K562 (cell line): Measurements from ENCODE around the gene SHANK1. TPM values are rescaled to one million over a fixed set of nuclear protein-coding genes. Genes with fewer than 3 reads are reported as not detected.

ENCODE experiments used
- ATF6 ChIP-seq: sonication (generic); formaldehyde crosslinking; IDR thresholded peaks from 2 replicates; pipeline ENCODE4 v1.4.0; 2020; ENCODE audit warnings: mild to moderate bottlenecking, missing genetic modification reagents
- CTCF ChIP-seq, 3 experiments: IDR thresholded peaks in 2 of 3; conservative IDR thresholded peaks in 1 of 3; 2 replicates each; pipeline ENCODE4 v1.5.1; 2011 to 2012; ENCODE audit warnings: low read length in 3 of 3, mild to moderate bottlenecking in 3 of 3, control low read depth in 2 of 3, improper control_type of control experiment in 1 of 3, inconsistent platforms in 1 of 3, low read depth in 1 of 3, mixed read lengths in 1 of 3, moderate library complexity in 1 of 3; ENCODE audit not compliant: insufficient read depth in 2 of 3
- CTCFL ChIP-seq: IDR thresholded peaks from 2 replicates; pipeline ENCODE4 v1.6.1; 2011; ENCODE audit warnings: borderline replicate concordance, low read depth, mild to moderate bottlenecking, moderate library complexity, low read length; ENCODE audit not compliant: insufficient read depth, poor library complexity, severe bottlenecking
- FOXM1 ChIP-seq, 2 experiments: fragments of 450-650 bp in 1 of 2; sonication (generic) in 1 of 2; formaldehyde crosslinking in 1 of 2; IDR thresholded peaks; 2 replicates each; pipeline versions ENCODE4 v1.6.1 to v1.9.0; 2017 to 2022; ENCODE audit warnings: low read depth in 2 of 2, mild to moderate bottlenecking in 2 of 2, missing genetic modification reagents in 1 of 2, moderate library complexity in 1 of 2
- NRF1 ChIP-seq, 2 experiments: fragments of 450-650 bp; IDR thresholded peaks in 1 of 2; conservative IDR thresholded peaks in 1 of 2; 2 replicates each; pipeline ENCODE4 v1.6.1; 2014; ENCODE audit warnings: mild to moderate bottlenecking in 2 of 2
- SIN3A ChIP-seq, 2 experiments: fragments of 150-350 bp in 1 of 2; IDR thresholded peaks; 2 replicates each; pipeline ENCODE4 v1.6.1; 2011 to 2016; ENCODE audit warnings: borderline replicate concordance in 2 of 2, low read depth in 2 of 2, low read length in 2 of 2, mild to moderate bottlenecking in 2 of 2, moderate library complexity in 2 of 2; ENCODE audit not compliant: control insufficient read depth in 1 of 2
- SPI1 ChIP-seq: IDR thresholded peaks from 2 replicates; pipeline ENCODE4 v1.6.1; 2011; ENCODE audit warnings: low read depth, low read length, control low read depth, borderline replicate concordance
- TFAP4 ChIP-seq: sonication (generic); formaldehyde crosslinking; IDR thresholded peaks from 2 replicates; pipeline ENCODE4 v1.8.0; 2022; ENCODE audit warnings: missing genetic modification reagents, mild to moderate bottlenecking, moderate library complexity, borderline replicate concordance
- polyA plus RNA-seq, 8 experiments: library from polyadenylated mRNA; depleted of rRNA in 4 of 8; stranded (reverse) in 5 of 8; unstranded in 3 of 8; fragments of >200 nt; fragmentation: Nextera tagmentation in 2 of 8; fragmentation: Illumina TruSeq in 1 of 8; extraction: Ambion mirVana in 2 of 8; extraction: Trizol in 1 of 8; gene quantifications; 2 replicates each; pipeline versions ENCODE4 v1.2.1 to v1.2.3, GENCODE V29; 2011 to 2014; ENCODE audit warnings: inconsistent platforms in 1 of 8, missing spikeins in 1 of 8
- total RNA-seq, 7 experiments: library from RNA; depleted of rRNA in 6 of 7; stranded (reverse); fragments of >200 nt in 6 of 7; fragmentation: Illumina TruSeq in 2 of 7; extraction: Trizol in 2 of 7; gene quantifications; 2 replicates each; pipeline versions ENCODE4 v1.2.1 to v1.2.3, GENCODE V29; 2011 to 2021; ENCODE audit warnings: low replicate concordance in 1 of 7

Gene SHANK1
- total and polyA plus RNA-seq, 9 of the 15 experiments (the other 6 are each of a cell fraction or from before 2014, with no cell fraction given), result 0.33 to 1.3 (median 0.55) TPM; not detected in 2

- TF ChIP-seq CTCF (IDR thresholded peaks at IDR 0.05 in 2 of 3, conservative IDR thresholded peaks at IDR 0.05 in 1 of 3; ENCODE audit: insufficient read depth in 2 of 3, low read depth in 1 of 3, low read length in 3 of 3), result peak; percentile 34 to 52 (median 44); a peak in 5 of 6 replicates
- peak; percentile 30; the same call in 1 of the 2 replicates for TF ChIP-seq TFAP4 (CRISPR knock-in tag)
- TF ChIP-seq CTCFL, result peak; percentile 64
- no peak for TF ChIP-seq ATF6 (CRISPR knock-in tag)
- TF ChIP-seq FOXM1 (IDR thresholded peaks at IDR 0.05; ENCODE audit: low read depth), result no peak
- no peak for TF ChIP-seq FOXM1 (CRISPR knock-in tag; IDR thresholded peaks at IDR 0.05; ENCODE audit: low read depth)
- TF ChIP-seq NRF1 (conservative IDR thresholded peaks at IDR 0.05 in 1 of 2, IDR thresholded peaks at IDR 0.05 in 1 of 2), result peak in 1 of 2 experiments; percentile 31; a peak in 2 of 4 replicates
- peak; percentile 78; the same call in 1 of the 2 replicates for TF ChIP-seq SPI1
- no peak for TF ChIP-seq SIN3A (IDR thresholded peaks at IDR 0.05; ENCODE audit: borderline replicate concordance in 2 of 2, control insufficient read depth in 1 of 2, low read depth in 2 of 2, low read length in 2 of 2)
Measured at GRCh38 chr19:50720921-50721381, 1.3 kb upstream of the SHANK1 start (continued).
